GM19351 (cell line): ENCODE results near the gene HLA-DMB.

ENCODE experiments used
- ATAC-seq: cut with Tn5 transposase; IDR thresholded peaks from one replicate; pipeline ENCODE4 v1.9.1; 2021; ENCODE audit warnings: mild to moderate bottlenecking, moderate library complexity; ENCODE audit not compliant: unreplicated experiment

Gene HLA-DMB

DNA sequence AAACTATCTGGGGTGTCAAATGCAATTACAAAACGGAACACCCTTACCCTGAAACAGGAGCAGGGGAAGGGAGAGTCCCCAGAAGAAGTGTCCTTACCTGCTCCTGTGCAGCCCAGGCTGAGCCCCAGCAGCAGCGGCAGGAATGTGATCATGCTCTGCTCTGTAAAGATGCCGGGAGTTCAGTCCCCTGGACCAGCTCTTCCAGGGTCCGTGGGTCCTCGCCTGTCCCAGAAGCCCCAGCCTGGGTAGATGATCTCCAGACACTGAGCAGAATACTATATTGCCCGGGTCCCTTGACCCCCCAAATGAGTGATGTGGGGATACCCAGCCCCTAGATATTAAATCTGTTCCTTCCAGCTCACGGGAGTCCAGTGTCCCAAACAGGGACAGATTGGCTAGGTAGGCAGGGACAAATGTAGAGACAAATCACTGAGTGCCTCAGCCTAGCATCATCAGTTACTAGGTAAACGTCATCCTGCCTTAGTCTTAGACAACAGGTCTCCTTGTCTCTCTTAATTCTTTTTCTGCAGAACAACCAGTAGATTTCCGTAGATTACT is at the start of gene HLA-DMB:
TSS of gene HLA-DMB (minus strand) at position 373 of the 558 bp plus-strand sequence. CDS start at position 152, 221 bp downstream.
- ATAC-seq = peak; percentile 59

GRCh38 chr6:32989368-32989767 is 48.5 kb upstream of the HLA-DMB start:
- no peak for ATAC-seq

DNA sequence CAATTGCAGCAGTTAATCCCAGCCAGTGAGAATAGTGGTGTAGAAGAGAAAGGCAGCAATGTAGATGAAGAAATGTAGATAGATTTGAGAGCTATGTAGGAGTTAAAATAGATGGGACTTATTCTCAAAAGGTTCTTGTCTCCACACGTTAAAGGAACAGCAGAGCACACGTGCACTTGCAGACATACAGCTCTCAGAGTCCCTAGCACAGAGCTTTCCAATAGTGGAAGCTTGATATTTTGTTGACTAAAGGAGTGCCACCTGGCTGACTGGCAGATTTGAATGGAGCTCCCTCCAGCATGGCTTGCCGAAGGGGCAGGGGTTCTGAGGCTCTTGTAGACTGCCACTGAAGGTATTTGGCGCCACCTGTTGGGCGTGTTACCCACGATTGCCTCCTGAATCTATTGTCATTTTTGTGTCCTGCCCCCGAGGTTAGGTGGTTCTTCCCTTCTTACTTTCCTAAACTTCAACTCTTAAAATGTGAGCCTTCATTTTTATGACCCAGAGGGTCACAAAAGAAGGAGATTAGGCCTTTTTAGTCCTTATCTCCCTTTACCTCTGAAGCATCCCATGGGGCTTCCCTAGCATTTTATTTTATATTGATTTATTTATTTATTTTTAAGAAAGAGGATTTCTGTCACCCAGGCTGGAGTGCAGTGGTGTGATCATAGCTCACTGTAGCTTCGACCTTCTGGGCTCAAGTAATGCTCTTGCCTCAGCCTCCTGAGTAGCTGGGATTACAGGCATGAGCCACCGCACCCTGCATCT is 44.0 kb upstream of the HLA-DMB start:
- no peak for ATAC-seq

- no peak for ATAC-seq
Measured at GRCh38 chr6:32983964-32984621, 43.3 kb upstream of the HLA-DMB start.

DNA sequence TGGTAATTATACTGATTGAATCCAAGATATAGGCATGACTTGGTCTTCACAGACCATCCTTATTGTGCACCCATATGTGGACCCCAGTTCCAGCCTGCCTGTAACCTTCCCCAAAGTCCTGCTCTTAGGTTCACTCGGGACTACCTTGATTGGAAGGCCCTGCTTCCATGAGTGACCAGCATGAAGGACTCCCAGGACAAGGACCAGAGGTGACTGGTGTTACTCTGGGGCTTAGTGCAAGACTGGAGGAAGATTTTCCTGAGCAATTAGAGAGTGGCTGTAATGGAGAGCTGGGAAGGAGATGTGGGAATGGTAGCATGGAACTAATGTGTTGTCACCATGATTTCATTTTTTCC is 42.6 kb upstream of the HLA-DMB start:
- ATAC-seq = no peak

GRCh38 chr6:32982702-32983492 is 42.1 kb upstream of the HLA-DMB start:
- no peak for ATAC-seq

GRCh38 chr6:32982084-32982701 is 41.4 kb upstream of the HLA-DMB start:
- no peak for ATAC-seq

DNA sequence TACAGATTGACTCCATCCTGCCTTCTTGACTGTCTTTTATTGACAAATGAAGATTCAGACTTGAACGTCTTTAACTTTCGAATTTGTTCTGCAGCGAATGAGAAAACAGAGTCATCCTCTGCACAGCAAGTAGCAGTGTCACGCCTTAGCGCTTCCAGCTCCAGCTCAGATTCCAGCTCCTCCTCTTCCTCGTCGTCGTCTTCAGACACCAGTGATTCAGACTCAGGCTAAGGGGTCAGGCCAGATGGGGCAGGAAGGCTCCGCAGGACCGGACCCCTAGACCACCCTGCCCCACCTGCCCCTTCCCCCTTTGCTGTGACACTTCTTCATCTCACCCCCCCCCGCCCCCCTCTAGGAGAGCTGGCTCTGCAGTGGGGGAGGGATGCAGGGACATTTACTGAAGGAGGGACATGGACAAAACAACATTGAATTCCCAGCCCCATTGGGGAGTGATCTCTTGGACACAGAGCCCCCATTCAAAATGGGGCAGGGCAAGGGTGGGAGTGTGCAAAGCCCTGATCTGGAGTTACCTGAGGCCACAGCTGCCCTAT is 39.7 kb upstream of the HLA-DMB start:
- ATAC-seq = no peak

GRCh38 chr6:32979720-32980487 is 39.1 kb upstream of the HLA-DMB start:
- ATAC-seq = no peak

GRCh38 chr6:32977953-32978324 is 37.1 kb upstream of the HLA-DMB start:
- ATAC-seq = no peak

GRCh38 chr6:32977272-32977952 is 36.6 kb upstream of the HLA-DMB start:
- no peak for ATAC-seq

- no peak for ATAC-seq
Measured at GRCh38 chr6:32976334-32977069, 35.7 kb upstream of the HLA-DMB start.

DNA sequence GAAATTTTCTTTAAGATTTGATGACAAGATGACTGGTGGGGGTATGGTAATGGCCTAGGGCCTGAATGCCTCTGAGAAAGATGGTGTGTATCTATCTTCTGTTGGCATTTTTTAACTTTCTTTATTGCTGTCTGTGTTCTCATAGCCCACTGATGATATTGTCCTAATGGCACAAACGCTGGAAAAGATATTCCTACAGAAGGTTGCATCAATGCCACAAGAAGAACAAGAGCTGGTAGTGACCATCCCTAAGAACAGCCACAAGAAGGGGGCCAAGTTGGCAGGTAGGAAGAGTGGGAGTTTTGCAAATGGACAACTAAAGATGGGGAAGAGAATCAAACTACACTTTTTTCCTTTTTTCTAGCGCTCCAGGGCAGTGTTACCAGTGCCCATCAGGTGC is 35.1 kb upstream of the HLA-DMB start:
- ATAC-seq = no peak

- ATAC-seq = no peak
Measured at GRCh38 chr6:32974541-32975308, 33.9 kb upstream of the HLA-DMB start.

GRCh38 chr6:32974016-32974333 is 33.1 kb upstream of the HLA-DMB start:
- no peak for ATAC-seq

- no peak for ATAC-seq
Measured at GRCh38 chr6:32973144-32974015, 32.6 kb upstream of the HLA-DMB start.
